MM.1S (cell line): ENCODE results near the gene ACE.

Experiments
- CTCF ChIP-seq: fragments of 300-600 bp; sonication (generic); IDR thresholded peaks from 2 replicates; pipeline ENCODE4 v1.5.1; 2016; ENCODE audit warnings: antibody characterized with exemption, low read length, mixed read lengths
- EZH2 ChIP-seq: fragments of 300-600 bp; sonication (generic); optimal IDR thresholded peaks from 2 replicates; pipeline ENCODE3; 2017; ENCODE audit warnings: low read depth, mild to moderate bottlenecking, antibody characterized with exemption, low read length, mixed read lengths
- EZH2phosphoT487 ChIP-seq: fragments of 300-600 bp; sonication (generic); IDR thresholded peaks from 2 replicates; pipeline ENCODE4 v1.6.1; 2018; ENCODE audit warnings: antibody characterized with exemption, low read length

- TF ChIP-seq CTCF (no peak), EZH2phosphoT487 (no peak), EZH2 (no peak)
These were observed 41.1 kb downstream of the ACE start for GRCh38 chr17:63517825-63518534.
